ENCODE data around the gene ZNF234. TPM values are rescaled to one million over a fixed set of nuclear protein-coding genes. Genes with fewer than 3 reads are reported as not detected.

Gene ZNF234
- total RNA-seq, 2 donors from 2014 or later, result 2.3 to 4.9 TPM

DNA sequence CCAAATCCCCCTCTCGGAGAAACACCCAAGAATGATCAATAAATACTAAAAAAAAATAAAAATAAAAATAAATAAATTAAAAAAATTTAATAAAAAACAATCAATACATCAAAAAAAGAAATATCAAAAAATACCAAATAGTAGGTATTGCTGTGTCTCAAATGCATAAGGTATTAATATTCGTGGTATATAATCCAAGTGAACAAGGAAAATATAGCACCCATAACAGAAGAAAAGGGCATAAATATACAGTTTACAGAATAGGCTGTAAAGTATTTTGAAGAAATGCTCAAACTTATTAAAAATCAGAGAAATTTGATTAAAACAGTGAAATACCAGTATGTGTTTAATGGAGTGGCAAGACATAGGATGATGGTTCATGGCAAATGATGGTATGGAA lies 63.4 kb downstream of the ZNF234 start:
- H3K4me1 ChIP-seq, result peaks cover 8% of the 10 kb centered on the region
- ATAC-seq (no peak), DNase-seq (no peak)
- TF ChIP-seq CTCF (IDR thresholded peaks at IDR 0.05) (no peak), POLR2A (IDR thresholded peaks at IDR 0.05) (no peak)
- no peak overlapping the region for H3K27ac ChIP-seq
- H3K36me3 ChIP-seq (replicated peaks in 1 of 2; ENCODE audit: insufficient read depth in 1 of 2, low read depth in 2 of 2), result no peaks in the 10 kb centered on the region
- intact Hi-C loops (cut with DNase I), result no loop called here
- WGBS, 2 donors, result 60 to 61% methylated on average over 2 of the region's 2 CpGs
- H3K27me3 ChIP-seq, result no peaks in the 10 kb centered on the region
- no peak overlapping the region for H3K4me3 ChIP-seq
- H3K9me3 ChIP-seq, result peaks cover 0 to 10% (median 0%) of the 10 kb centered on the region in 3 donors

GRCh38 chr19:44207126-44207803 lies 65.9 kb downstream of the ZNF234 start:
- Histone ChIP-seq H3K4me1 (peaks cover 8% of the 10 kb centered on the region), H3K36me3 (replicated peaks in 1 of 2; ENCODE audit: insufficient read depth in 1 of 2, low read depth in 2 of 2) (no peaks in the 10 kb centered on the region), H3K9me3 (peaks cover 0 to 10% (median 0%) of the 10 kb centered on the region in 3 donors), H3K27me3 (no peaks in the 10 kb centered on the region), H3K4me3 (peak overlapping the region; percentile 38 to 74), H3K27ac (peak overlapping the region; percentile 57 to 84 (median 71))
- intact Hi-C loops (cut with DNase I), result no loop called here
- 3% methylated on average over 26 of the region's 26 CpGs for WGBS, 2 donors
- TF ChIP-seq POLR2A (IDR thresholded peaks at IDR 0.05) (peak in 2 of 3 donors; percentile 29 to 35), CTCF (IDR thresholded peaks at IDR 0.05) (no peak)
- DNase-seq, result peak; percentile 81 to 91 (median 88)
- peak; percentile 90 for ATAC-seq

Other genes with a start within 250 kb of the ZNF234 start
- gene ZNF45, start 206.3 kb upstream of the ZNF234 start, total RNA-seq, result 10 to 100 TPM in 1 of 2 donors, 1 to 10 TPM in 1; 8.0 to 19.8 TPM
- gene ZNF221, start 190.3 kb upstream of the ZNF234 start, total RNA-seq, result 1 to 10 TPM; 1.3 to 4.7 TPM
- gene ZNF155, start 157.4 kb upstream of the ZNF234 start, total RNA-seq, result 1 to 10 TPM in 1 of 2 donors, under 1 TPM in 1; 0.99 to 3.4 TPM
- gene ZNF230, start 138.6 kb upstream of the ZNF234 start, total RNA-seq, result 1 to 10 TPM in 1 of 2 donors, not detected in 1; 2.9 TPM
- gene ZNF222, start 116.2 kb upstream of the ZNF234 start, total RNA-seq, result 1 to 10 TPM in 1 of 2 donors, not detected in 1; 2.1 TPM
- 1 to 10 TPM; 2.6 to 4.6 TPM for gene ZNF223, start 89.5 kb upstream of the ZNF234 start, total RNA-seq
- 1 to 10 TPM; 1.3 to 2.1 TPM for gene ZNF284, start 69.4 kb upstream of the ZNF234 start, total RNA-seq
- 10 to 100 TPM; 19.1 to 20.5 TPM for gene ZNF224, start 47.2 kb upstream of the ZNF234 start, total RNA-seq
- gene ZNF225, start 28.2 kb upstream of the ZNF234 start, total RNA-seq, result 1 to 10 TPM; 2.0 to 2.9 TPM
- 10 to 100 TPM in 1 of 2 donors, 1 to 10 TPM in 1; 4.6 to 13.5 TPM for gene ZNF226, start 23.5 kb downstream of the ZNF234 start, total RNA-seq
- gene ZNF227, start 71.0 kb downstream of the ZNF234 start, total RNA-seq, result 1 to 10 TPM; 4.3 to 8.0 TPM
- gene ZNF233, start 118.3 kb downstream of the ZNF234 start, total RNA-seq, result under 1 TPM in 1 of 2 donors, not detected in 1; 0.78 TPM
- 1 to 10 TPM; 2.6 to 4.4 TPM for gene ZNF235, start 163.5 kb downstream of the ZNF234 start, total RNA-seq
- 1 to 10 TPM; 3.6 to 8.6 TPM for gene ZNF112, start 215.1 kb downstream of the ZNF234 start, total RNA-seq

All from body of pancreas (tissue), 4 donors.